Stimulated activated CD4-positive, alpha-beta T cell treated with anti-CD3 and anti-CD28 coated beads, Interleukin-4, amount 100 ng/mL, for 1 hour (primary cell): Measurements from ENCODE around the gene PPP1R7.

Source experiments
- DNase-seq: peaks from one replicate; pipeline ENCODE4 v3.0.0-alpha.2; 2020

Gene PPP1R7

DNA sequence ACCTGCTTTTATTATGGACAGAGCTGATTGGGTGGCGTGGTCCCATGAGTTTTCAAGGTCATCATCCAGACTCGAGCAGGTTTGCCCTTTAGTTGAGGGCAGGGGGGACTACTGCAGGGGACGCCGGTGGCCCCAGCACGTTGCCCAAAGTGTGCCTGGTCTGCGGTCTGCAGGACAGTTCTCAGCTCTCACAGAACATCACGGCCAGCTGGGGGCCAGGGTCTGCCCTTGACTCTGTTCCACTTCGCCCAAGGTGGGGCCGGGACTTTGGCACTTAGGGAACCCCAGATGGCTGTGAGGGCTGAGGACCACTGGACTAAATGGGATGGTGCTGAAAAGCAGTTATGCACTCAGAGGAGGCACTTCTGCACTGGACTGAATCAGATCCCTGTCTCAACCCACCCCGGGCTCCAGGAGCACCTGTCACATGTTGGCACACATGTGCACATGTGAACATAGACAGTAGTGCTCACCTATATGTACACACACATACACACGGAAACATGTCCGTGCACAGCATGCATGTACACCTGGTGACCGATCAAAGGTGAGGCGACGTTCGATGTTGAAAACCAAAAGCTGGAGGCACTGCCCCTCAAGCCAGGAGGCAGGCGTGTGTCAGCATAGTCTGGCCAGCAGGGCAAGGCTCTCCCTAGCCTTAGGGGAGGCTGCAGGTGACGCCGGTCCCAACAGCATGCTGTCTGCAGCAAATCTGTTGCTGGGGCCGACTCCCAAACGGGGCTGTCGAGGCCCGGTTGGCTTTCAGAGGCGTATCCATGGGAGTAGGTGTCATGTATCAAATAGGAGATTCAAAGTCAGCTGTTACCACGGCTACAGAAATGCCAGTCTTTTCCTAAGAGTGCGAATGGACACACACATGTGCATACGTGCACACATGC lies 48.4 kb downstream of the PPP1R7 start:
- DNase-seq, result no peak

DNA sequence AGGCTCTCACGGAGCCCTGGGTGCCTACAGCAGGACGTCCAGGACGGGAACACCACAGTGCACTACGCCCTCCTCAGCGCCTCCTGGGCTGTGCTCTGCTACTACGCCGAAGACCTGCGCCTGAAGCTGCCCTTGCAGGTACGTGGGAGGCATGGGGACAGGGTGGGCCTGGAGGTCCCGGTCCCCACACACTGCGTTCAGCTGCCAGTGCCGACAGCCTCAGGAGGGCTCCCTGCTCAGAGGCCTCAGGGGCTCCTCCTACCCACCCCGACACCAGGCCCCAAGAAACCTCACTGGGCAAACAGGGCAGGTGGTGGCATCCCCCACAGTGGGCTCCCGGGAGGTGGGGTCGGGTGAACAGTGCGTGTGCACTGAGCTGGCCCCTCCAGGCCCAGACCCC lies 49.0 kb downstream of the PPP1R7 start:
- no peak for DNase-seq

DNA sequence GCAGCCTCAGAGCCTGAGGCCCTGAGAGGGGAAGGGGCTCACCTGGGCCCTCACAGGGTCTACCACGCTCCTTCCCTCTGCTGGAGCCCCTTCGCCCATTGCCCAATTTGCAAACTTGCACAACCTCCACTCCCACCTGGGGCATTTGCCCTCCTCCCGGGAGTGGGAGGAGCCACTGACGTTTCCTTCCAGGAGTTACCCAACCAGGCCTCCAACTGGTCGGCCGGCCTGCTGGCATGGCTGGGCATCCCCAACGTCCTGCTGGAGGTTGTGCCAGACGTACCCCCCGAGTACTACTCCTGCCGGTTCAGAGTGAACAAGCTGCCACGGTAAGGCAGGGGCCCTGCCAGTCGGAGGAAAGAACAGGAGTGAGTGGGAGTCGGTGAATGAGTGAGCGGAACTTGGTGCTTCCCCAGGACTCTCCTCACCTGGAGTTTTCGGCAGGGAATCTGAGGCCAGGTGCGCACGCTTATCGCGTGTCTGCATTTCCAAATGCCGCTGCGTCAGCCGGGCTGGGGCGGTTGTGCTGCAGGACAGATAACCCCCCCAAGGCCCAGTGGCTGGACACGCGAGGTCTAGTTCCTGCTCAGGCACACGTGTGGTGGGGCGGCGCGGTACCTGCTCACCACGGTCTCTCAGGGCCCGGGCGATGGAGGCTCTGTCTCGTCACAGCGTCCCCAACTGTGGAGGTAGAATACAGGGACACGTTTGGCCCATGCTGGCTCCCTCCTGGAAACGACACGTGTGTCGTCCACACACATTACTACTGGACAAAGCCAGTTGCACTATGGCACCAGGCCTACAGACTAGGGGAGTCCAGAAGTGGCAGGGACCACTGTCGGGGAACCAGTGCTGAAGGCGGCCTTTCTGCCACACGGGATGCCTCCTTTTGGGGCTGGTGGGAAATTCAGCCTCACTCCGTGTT lies 49.9 kb downstream of the PPP1R7 start:
- DNase-seq, result no peak

DNA sequence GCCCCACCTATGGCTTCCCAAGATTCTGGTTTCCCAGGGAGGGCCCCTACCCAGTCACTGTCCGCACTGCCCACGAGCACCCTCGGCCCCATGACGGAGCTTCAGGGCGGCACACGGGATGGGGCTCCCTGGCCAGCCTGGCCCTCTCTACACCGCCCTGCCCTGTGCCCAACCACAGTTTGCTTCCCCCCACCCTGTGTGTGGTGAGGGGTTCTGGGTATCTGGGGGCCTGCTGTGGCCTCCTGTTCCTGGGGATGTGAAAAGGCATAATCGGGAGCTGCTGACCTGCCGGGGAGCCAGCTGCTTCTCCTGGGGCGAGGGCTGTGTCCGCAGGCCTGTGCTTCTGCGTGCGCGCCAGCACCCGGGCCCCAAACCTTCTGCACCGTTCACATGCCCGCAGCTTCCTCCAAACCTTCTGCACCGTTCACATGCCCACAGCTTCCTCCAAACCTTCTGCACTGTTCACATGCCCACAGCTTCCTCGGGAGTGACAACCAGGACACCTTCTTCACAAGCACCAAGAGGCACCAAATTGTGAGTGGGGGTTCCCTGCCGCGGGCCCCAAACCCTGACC lies 50.6 kb downstream of the PPP1R7 start:
- no peak for DNase-seq

DNA sequence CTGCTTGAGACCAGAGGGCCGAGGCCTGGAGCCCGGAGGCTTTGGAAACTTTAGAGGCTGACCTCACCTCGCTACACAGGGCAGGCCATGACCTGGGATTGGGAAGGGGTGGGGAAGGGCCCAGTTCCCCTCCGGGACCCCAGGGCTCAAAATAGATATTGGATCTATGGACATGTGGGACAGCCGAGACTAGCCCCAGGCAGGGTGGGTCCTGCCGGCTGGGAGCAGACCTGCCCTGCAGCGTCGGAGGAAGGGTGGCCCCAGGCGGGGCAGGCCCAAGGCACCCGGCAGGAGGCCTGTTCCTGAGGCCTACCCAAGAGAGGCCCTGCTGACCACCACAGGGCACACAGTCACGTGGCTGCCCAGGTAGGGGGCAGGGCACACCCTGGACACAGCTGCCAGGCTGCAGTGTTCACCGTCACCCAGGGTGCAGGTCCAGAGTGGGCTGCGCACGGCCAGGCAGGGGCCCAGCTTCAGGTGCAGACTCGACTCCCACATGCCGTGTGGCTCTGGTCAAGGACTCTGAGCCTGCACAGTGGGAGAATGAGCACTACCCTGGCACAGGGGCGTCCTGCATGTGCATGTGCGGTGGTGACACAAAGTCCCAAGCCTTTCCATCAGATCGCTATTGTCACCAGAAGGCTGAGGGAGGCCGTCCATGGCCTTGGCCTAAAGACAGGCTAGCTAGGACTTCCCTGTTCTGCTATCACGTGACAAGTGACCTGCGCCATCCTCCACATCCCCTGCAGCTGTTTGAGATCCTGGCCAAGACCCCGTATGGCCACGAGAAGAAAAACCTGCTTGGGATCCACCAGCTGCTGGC lies 51.4 kb downstream of the PPP1R7 start:
- no peak for DNase-seq

DNA sequence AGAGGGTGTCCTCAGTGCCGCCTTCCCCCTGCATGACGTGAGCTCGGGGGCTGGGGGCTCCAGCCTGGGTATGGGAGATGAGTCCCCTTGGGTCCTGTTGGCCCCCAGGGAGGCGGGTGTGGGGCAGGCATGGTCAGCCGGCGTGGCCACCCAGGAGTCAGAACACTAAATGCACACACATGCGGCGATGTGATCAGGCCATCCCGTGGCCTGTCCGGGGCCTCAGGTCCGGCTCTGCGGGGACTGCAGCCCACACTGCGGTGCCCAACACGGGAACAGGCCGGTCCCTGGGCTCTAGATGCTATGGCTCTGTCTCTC lies 52.0 kb downstream of the PPP1R7 start:
- no peak for DNase-seq

DNA sequence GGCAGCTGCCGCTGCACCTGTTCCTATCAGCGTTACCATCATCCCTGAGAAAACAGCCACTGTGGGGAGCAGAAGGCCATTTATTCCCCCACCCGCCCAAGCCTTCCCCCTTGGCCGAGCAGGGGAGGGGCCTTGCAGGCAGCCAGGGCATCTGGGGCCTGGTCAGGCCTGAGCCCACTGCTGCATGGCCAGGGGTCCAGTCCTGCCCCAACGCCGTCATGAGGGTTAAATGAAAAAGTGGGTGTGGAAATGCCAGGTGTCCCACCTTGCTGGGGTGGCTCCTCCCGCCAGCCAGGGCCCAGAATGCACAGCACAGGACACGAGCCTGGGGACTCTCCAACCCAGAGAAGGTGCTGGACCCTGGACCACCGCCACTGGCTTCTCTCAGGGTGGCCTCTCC lies 52.4 kb downstream of the PPP1R7 start:
- DNase-seq, result no peak

DNA sequence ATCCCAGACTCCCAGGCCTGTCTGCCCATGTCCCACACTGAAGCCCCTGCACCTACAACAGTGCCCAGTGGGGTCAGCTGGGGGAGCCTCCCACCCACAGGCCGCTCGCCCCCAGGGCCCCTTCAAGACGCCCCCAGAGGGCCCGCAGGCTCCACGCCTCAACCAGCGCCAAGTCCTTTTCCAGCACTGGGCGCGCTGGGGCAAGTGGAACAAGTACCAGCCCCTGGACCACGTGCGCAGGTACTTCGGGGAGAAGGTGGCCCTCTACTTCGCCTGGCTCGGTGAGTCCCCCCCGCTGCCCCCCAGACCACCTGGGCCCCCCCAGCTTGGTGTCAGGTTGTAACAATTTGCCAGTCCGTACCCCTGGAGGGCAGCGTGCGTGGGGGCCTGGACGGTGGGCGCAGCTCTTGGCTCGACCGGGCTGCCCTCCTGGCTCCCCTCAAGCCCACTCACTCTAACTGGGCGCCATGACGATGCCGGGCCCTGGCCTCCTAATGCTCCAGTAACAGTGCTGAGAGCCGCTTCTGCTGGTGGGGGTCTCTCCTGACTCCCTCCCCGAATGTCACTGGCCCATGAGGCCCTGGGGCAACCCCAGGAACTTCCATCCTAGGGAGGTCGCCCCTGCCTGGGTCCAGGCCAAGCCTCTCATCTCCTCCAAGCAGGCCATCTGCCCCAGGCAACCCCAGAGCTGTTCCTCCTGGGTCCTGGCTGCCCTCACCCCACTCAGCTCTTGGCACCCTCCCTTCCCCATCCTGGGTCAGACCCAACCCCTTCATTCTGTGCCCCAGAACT lies 53.1 kb downstream of the PPP1R7 start:
- no peak for DNase-seq

DNA sequence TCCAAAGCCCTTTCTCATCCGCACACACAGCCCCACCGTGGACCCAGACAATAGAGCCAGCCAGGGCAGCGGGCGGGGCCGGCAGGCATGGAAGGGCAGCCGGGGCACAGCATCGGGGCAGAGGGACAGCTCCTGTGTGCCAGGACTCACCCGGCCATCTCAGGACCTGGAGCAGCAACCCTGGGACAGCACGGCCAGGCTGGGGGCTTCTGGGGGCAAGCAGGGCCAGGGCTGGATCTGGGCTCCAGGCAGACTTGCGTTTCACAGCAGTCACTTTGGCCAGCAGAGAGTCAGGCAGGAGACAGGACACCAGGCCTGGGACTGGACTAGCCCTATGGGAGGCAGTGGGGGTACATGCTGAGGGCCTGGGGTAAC lies 53.7 kb downstream of the PPP1R7 start:
- no peak for DNase-seq

DNA sequence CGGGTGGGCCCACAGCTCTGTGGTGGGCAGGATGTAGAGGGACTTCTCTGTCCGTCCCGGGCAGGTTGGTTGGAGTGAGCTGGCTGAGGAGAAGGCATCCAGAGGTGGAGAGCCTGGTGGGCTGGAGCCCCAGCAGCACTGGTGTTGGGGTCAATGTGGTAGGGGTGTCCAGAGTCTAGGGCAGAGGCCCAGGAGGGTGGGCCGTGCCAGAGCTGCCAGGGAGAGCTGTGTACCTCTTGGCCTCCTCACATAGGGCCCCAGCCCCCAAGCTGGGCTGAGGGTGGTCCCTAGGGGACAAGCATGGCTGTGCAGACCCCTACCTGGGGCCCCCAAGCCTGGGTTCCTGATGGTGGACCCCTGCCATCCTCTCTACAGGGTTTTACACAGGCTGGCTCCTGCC lies 54.2 kb downstream of the PPP1R7 start:
- no peak for DNase-seq

DNA sequence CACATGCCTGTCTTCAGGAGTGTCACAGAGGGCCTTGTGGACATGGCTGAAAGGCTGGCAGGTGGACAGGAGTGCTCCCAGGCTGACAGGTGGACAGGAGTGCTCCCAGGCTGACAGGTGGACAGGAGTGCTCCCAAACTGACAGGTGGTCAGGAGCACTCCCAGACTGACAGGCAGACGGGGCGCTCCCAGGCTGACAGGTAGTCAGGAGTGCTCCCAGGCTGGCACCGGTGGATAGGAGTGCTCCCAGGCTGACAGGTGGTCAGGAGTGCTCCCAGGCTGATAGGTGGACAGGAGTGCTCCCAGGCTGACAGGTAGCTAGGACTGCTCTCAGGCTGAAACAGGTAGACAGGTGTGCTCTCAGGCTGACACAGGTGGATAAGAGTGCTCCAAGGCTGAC lies 54.8 kb downstream of the PPP1R7 start:
- DNase-seq, result no peak

DNA sequence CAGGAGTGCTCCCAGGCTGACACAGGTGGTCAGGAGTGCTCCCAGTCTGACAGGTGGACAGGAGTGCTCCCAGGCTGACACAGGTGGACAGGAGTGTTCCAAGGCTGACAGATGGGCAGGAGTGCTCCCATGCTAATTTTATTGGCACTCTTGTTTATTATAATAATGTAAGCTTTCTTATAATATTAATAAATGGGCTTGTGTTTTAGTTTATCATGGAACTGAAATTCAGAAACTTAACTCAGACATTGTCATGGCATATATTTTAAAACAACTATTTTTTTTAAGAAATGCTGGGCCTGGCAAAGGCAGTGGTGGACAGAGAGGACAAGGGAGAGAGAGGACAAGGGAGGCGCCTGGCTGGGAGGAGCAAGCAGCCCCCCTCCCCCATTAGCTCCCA lies 56.9 kb downstream of the PPP1R7 start:
- DNase-seq, result no peak

DNA sequence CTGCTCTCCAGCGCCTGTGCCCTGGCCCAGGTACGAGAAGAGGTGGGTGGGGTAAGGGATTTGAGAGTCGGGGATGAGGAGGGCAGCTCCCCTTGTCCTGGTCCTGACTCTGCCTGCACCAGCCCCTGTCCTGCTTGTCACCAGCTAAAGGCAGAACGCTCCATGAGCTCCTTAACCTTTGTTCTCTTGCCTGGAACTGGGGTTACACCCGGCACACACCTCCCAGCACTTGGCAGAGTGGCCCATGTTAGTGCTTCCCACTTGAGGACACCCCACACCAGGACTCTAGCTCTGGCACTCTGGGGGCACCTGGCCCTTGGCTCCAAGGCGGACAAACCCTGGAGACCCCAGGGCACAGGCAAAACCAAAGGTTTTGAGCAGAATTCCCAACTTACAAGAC lies 57.4 kb downstream of the PPP1R7 start:
- no peak for DNase-seq

DNA sequence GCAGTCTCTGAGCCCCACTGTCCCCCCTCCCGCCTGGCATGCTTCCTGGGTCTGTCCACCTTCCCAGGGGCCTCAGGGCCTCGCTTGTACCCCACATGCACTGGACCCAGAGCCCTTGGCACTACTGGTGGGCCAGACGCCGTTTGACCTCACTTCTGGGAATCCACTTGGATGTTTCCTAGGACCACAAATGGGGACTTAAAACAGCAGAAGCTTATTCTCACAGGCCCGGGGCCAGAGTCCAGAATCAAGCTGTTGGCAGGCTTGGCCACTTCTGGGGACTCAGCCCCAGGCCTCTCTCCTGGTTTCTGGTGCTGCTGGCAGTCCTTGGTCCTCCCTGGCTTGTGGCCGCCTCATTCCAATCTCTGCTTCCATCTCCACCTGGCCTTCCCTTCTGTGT lies 57.8 kb downstream of the PPP1R7 start:
- DNase-seq, result no peak

DNA sequence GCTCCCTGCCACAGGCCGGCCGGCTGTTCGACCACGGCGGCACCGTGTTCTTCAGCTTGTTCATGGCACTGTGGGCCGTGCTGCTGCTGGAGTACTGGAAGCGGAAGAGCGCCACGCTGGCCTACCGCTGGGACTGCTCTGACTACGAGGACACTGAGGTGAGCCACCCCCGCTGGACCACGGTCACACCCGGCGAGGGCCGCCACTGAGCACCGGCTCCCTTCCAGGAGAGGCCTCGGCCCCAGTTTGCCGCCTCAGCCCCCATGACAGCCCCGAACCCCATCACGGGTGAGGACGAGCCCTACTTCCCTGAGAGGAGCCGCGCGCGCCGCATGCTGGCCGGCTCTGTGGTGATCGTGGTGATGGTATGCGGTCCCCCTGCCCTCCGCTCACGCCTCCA lies 59.0 kb downstream of the PPP1R7 start:
- no peak for DNase-seq

DNA sequence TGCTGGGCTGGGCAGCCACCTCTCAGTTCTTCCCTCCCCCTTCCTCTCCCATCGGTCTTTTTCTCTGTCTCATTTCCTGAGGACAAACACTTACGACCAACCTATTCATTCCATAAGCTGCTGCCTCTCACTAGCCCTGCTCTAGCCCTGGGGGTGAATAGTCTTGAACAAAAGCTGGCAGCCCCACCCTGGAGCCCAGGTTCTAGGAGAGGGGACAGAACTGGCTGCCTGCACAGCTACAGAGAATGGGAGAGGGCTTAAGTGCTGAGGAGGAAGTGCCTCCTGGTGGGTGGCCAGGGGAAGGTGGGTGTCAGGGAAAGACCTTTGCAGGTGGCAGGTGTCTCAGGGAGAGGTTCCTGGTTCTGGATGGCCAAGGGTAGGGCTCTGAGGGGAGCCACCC lies 61.0 kb downstream of the PPP1R7 start:
- no peak for DNase-seq

DNA sequence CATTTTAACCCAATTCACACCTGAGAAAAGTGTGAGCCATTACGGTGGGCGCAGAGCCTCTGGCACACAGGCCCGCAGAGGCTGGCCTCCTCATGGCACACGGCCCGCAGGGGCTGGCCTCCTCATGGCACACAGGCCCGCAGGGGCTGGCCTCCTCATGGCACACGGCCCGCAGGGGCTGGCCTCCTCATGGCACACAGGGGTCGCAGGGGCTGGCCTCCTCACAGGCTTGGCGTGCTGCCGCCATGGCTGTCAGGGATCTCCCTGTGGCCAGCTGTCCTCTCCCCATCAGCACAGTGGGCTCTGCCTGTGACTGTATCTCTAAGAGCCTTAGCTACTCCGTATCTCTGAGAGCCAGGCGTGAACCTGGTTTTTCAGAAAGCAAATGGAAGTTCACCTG lies 62.8 kb downstream of the PPP1R7 start:
- DNase-seq, result no peak

DNA sequence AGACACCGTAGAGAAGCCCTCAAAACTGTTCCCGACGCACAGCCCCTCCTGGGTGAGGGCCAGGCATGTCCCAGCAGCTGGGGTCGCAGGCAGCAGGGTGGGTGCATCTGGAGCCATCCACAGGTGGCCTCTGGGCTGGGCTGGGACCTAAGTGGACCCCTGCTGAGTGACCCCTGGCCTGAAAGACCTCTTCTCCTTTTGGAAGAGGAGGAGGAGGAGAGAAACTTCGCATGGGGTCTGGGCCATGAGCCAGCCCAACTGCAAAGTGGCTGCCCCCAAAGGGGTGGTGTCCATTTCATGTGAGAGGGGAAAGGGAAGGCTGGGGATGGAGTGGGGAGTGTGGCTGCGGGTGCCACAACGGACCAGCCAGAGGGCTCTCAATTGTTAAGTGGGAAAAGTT lies 63.3 kb downstream of the PPP1R7 start:
- no peak for DNase-seq

DNA sequence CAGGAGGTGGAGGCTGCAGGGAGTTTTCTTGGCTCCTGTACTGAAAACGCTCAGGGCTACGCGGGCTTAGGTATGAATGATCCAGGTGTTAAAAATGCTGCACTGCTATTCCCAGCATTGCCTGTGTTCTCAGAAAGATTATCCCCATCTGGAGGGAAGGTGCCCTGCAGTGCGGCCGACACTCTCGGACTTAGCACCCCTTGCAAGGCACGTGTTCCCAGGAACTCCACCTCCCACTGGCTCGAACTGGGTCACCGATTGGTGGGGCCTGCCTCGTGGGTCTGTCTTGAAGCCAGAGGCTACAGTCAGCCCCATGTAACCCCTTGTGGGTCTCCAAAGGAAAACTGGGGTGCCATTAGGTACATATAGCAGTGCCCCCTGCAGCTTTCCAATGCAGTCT lies 63.9 kb downstream of the PPP1R7 start:
- no peak for DNase-seq

DNA sequence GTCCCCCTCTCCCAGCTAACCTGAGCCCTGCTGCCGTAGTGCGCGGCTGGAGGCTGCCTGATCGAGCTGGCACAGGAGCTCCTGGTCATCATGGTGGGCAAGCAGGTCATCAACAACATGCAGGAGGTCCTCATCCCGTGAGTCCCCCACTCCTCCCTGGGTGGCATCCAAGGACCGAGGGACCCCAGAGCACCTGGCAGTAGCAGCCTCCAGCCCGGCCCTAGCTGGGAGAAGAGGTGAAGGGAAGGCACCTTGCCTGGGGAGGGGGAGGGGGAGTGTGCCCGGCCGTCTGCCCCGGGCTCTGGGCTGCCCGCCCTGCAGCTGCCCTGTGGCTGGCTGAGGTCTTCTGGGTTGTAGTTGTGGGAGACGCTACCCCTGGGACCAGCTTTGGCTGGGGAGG lies 64.5 kb downstream of the PPP1R7 start:
- no peak for DNase-seq

DNA sequence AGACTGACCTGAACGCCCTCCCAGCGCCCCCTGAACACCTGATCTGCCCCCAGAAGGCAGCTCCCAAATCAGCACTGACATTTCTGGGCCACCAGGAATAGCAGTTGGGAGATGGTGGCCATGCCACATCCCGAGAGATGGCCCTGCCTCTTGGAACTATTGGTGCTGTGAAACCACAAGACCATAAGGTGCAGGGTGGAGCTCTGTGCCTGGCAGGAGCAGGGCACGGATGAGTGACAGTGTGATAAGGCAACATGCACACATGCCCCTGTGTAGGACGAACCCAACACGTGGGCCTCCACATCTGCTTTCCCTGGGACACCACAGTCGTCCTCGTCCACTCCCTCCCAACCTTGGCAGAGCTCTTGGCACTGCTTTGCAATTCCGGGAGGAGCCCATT lies 65.2 kb downstream of the PPP1R7 start:
- DNase-seq, result no peak

DNA sequence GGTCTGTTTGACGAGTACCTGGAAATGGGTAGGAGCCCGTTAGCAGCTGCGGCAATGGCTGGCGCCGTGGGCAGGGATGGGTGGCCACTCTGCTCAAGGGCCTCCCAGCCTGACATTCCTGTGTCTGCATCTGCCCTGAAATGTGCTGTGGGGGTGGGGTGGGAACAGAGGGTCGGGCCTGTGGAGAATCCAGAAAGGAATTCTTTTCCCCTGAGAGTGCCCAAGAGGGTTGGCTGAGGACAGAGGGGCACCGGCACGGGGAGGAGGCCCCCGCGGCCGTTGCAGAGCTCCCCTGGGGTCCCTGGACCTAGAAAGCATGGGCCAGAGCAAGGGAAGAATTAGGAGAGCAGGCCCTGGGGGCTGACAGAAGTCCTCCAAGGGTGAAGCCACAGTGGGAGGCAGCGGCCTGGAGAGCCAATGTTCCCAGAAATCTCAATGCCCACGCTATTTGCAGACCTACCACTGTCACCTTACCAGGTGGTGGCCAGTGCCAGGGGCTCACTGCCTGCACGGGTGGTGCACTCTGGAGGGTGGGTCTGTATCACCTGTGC lies 66.0 kb downstream of the PPP1R7 start:
- DNase-seq, result no peak
